ENCODE results near the gene NMD3.
"Not testable (repeated sequence)": the region's sequence is repeated elsewhere in the genome, so short reads cannot be mapped to it uniquely, and the experiment has no call there.

Gene NMD3

GRCh38 chr3:161263057-161263456 is 41.9 kb downstream of the NMD3 start:
- peak overlapping the region in 1 of 2 donors; percentile 13 for H3K27ac Mint-ChIP-seq
- peaks cover 26 to 29% of the 10 kb centered on the region in 2 donors for H3K9me3 Mint-ChIP-seq
- ATAC-seq (no peak), DNase-seq (no peak)
- H3K4me1 Mint-ChIP-seq: peaks cover 21% of the 10 kb centered on the region
- H3K27me3 Mint-ChIP-seq: no peaks in the 10 kb centered on the region
- H3K4me3 Mint-ChIP-seq: no peak overlapping the region

- ATAC-seq (no peak), DNase-seq (no peak)
- Mint-ChIP-seq H3K4me3 (no peak overlapping the region), H3K4me1 (peaks cover 21% of the 10 kb centered on the region), H3K27ac (no peak overlapping the region), H3K27me3 (no peaks in the 10 kb centered on the region), H3K9me3 (peaks cover 25 to 29% of the 10 kb centered on the region in 2 donors)
Observed at GRCh38 chr3:161264852-161265251, 43.7 kb downstream of the NMD3 start.

DNA sequence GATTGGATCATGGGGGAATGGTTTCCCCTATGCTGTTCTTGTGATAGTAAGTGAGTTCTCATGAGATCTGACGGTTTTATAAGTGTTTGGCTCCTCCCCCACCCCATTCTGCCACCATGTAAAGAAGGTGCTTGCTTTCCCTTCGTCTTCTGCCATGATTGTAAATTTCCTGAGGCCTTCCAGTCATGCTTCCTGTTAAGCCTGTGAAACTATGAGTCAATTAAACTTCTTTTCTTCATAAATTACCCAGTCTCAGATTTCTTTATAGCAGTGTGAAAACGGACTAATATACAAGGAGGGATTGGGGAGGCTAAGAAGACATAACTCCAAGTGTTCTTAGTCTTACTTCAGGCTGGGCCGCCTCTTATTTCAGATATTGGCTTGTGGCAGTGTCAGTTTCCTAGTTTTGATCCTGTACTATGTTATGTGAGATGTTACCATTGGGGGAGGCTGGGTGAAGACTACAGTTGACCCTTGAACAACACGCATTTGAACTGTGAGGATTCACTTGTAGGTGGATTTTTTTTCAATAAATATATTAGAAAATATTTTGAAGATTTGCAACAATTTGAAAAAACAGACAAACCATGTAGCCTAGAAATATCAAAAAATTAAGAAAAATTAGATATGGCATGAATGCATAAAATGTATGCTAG is 44.9 kb downstream of the NMD3 start:
- Mint-ChIP-seq H3K4me1 (peaks cover 19% of the 10 kb centered on the region), H3K27me3 (no peaks in the 10 kb centered on the region), H3K9me3 (peaks cover 15 to 22% of the 10 kb centered on the region in 2 donors), H3K27ac (peak overlapping the region in 1 of 2 donors; percentile 44), H3K4me3 (no peak overlapping the region)
- ATAC-seq: no peak
- no peak for DNase-seq

DNA sequence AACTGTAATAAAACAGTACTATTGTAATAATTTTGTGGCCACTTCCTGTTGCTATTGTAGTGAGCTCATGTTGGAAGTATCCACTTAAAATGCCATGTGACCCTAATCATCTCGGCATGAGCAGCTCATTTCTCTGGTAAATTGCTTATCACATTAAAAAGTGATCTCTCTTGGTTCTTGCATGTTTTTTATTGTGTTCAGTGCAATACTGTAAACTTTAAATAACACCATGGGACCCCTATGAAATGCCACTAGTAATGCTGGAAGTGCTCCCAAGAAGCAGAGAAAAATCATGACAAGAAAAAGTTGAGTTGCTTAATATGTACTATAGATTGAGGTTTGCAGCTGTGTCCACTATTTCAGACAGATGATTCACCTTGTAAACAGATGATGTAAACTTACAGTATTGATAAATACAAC is 45.6 kb downstream of the NMD3 start:
- Mint-ChIP-seq H3K4me1 (peaks cover 15% of the 10 kb centered on the region), H3K27ac (no peak overlapping the region), H3K9me3 (peaks cover 10 to 19% of the 10 kb centered on the region in 2 donors), H3K27me3 (no peaks in the 10 kb centered on the region), H3K4me3 (no peak overlapping the region)
- DNase-seq: no peak
- ATAC-seq: no peak

DNA sequence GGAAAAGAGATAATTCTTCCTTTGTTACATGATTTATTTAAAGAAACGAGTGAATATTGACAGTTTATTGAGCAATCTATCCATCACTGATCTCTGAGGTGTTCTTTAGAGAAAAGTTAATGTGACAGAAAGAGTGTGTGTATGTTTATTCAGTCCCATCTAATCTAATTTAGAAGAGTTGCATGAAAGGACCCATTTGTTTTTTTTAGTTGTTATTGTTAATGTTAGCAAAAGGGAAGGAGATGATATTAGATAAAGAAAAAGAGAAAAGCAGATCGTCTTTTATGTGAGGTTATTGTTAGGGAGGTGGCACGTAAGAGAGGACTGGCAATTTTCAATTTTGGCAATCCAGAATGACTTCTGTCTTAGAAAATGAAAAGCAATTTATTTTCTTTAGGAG is 46.5 kb downstream of the NMD3 start:
- Mint-ChIP-seq H3K4me1 (peaks cover 10% of the 10 kb centered on the region), H3K27me3 (no peaks in the 10 kb centered on the region), H3K4me3 (no peak overlapping the region), H3K27ac (no peak overlapping the region), H3K9me3 (peaks cover 10 to 19% of the 10 kb centered on the region in 2 donors)
- no peak for DNase-seq
- no peak for ATAC-seq

GRCh38 chr3:161268601-161269000 is 47.5 kb downstream of the NMD3 start:
- no peak for DNase-seq
- Mint-ChIP-seq H3K27ac (no peak overlapping the region), H3K4me1 (peaks cover 5% of the 10 kb centered on the region), H3K4me3 (no peak overlapping the region), H3K9me3 (peaks cover 8 to 19% of the 10 kb centered on the region in 2 donors), H3K27me3 (no peaks in the 10 kb centered on the region)
- no peak for ATAC-seq

DNA sequence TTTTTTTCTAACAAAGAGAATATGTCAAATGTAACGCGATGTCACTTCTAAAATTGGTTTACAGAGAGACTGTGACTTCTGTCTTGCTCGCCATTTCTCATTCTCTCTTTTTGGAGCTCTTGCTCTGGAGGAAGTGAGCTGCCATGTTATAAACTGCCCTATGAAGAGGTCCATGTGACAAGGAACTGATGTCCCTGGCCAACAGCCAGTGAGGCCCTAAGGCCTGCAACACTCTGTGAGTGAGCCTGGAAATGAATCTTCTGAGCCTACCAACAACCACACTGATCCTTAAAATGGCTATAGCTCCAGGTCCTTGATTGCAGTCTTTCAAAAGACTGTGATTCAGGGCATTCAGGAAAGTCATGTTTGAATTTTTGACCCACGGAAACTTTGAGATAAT is 49.9 kb downstream of the NMD3 start:
- DNase-seq (no peak), ATAC-seq (no peak)
- Mint-ChIP-seq H3K4me1 (peaks cover under 1% of the 10 kb centered on the region), H3K27ac (no peak overlapping the region), H3K4me3 (no peak overlapping the region), H3K27me3 (no peaks in the 10 kb centered on the region), H3K9me3 (peaks cover 0 to under 1% of the 10 kb centered on the region in 2 donors)

GRCh38 chr3:161271646-161272045 is 50.5 kb downstream of the NMD3 start:
- DNase-seq (no peak), ATAC-seq (no peak)
- Mint-ChIP-seq H3K27ac (no peak overlapping the region), H3K9me3 (peaks cover 0 to 5% of the 10 kb centered on the region in 2 donors), H3K4me1 (no peaks in the 10 kb centered on the region), H3K27me3 (no peaks in the 10 kb centered on the region), H3K4me3 (no peak overlapping the region)

- ATAC-seq (no peak), DNase-seq (no peak)
- H3K4me1 Mint-ChIP-seq: no peaks in the 10 kb centered on the region
- no peaks in the 10 kb centered on the region for H3K27me3 Mint-ChIP-seq
- H3K27ac Mint-ChIP-seq: no peak overlapping the region
- H3K4me3 Mint-ChIP-seq: no peak overlapping the region
- H3K9me3 Mint-ChIP-seq: peaks cover under 1 to 13% of the 10 kb centered on the region in 2 donors
Observed at GRCh38 chr3:161272524-161272923, 51.4 kb downstream of the NMD3 start.

DNA sequence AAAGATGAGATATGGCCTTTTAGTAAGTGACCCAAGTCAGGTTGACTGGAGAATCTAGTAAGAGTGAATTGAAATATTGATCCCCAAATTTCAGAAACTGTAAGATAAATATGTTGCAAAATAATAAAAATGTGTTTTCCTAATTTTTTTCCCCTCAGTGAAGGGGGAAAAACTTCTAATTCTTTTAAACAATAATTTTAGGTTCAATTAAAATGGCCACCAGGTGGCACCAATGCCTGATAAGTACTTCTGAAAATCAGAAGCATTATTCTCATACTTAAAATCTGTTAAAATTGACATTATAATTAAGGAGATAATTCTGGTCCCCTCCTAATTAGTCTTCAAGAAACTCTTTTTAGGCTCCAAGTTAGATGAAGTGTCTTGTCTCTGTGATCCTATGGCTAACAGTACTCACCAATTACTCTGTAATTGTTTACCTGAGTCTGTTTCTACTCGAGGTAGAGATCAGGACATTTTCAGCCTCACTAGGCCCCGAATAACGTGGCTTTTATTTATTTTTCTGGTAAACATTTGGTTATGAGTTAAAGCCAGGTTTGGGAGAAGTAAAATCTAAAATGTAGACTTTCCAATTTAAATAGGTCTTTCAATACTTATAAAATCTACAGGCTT is 52.6 kb downstream of the NMD3 start:
- Mint-ChIP-seq H3K4me3 (no peak overlapping the region), H3K4me1 (no peaks in the 10 kb centered on the region), H3K27me3 (no peaks in the 10 kb centered on the region), H3K9me3 (peaks cover 8 to 22% of the 10 kb centered on the region in 2 donors), H3K27ac (no peak overlapping the region)
- ATAC-seq (no peak), DNase-seq (no peak)

DNA sequence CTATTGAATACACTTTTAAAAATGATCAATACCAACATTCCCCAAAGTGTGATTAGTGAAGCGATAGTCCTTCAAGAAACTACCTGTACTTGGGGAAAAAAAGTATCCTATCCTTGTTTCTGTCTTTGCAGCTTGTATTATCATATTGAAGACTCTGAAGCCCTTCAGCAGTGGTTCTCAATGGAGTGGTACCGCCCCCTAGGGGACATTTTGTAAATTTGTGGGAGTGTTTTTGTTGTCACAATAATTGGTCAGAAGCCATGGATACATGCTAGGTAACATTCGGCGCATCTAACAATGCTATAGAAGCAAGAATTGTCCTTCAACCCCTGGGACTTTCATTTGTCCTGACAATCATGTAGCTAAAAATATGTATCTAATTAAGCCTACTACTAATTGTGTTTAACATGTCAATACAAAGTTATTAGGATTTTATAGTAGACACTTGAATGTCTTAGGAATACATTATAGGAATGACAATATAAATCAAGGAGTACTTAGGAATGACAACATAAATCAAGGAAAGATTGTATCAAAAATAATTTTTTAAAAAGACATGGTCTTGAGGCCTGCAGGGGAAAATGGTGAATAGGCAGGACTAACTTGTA is 53.7 kb downstream of the NMD3 start:
- peak; percentile 46 to 55 for DNase-seq
- no peak overlapping the region for H3K4me3 Mint-ChIP-seq
- peaks cover 17 to 32% of the 10 kb centered on the region in 2 donors for H3K9me3 Mint-ChIP-seq
- H3K4me1 Mint-ChIP-seq: no peaks in the 10 kb centered on the region
- ATAC-seq: peak; percentile 65
- no peak overlapping the region for H3K27ac Mint-ChIP-seq
- no peaks in the 10 kb centered on the region for H3K27me3 Mint-ChIP-seq

DNA sequence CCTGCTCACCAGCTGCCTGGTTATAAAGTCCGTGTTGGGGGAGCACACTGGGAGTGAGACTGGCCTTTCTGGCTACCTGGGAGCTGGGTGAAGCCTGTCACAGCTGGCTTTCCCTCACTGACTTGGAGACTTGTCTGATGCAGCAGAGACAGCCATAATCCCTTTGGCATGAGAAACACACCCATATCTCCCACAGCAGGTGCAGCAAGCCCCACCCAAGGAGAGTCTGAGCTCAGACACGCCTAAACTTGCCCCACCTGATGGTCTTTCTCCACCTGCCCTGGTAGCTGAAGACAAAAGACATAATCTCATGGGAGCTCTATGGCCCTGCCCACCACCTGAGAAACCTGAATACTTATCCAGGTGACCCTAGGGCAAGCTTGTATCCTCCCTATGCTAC is 54.8 kb downstream of the NMD3 start:
- peak overlapping the region in 1 of 2 donors; percentile 19 for H3K27ac Mint-ChIP-seq

GRCh38 chr3:161282387-161282786 is 61.3 kb downstream of the NMD3 start:
- not testable (repeated sequence) for DNase-seq, H3K4me3 Mint-ChIP-seq, H3K27ac Mint-ChIP-seq, ATAC-seq, H3K4me1 Mint-ChIP-seq, H3K27me3 Mint-ChIP-seq
- peaks cover 32 to 44% of the 10 kb centered on the region in 2 donors for H3K9me3 Mint-ChIP-seq

More for the DNA sequence above, 54.8 kb downstream of the NMD3 start:
- Mint-ChIP-seq H3K27me3 (no peaks in the 10 kb centered on the region), H3K9me3 (peaks cover 18 to 35% of the 10 kb centered on the region in 2 donors), H3K4me1 (no peaks in the 10 kb centered on the region), H3K4me3 (no peak overlapping the region)
- ATAC-seq (no peak), DNase-seq (no peak)

GRCh38 chr3:161284989-161285388 is 63.9 kb downstream of the NMD3 start:
- DNase-seq: no peak
- no peak for ATAC-seq

DNA sequence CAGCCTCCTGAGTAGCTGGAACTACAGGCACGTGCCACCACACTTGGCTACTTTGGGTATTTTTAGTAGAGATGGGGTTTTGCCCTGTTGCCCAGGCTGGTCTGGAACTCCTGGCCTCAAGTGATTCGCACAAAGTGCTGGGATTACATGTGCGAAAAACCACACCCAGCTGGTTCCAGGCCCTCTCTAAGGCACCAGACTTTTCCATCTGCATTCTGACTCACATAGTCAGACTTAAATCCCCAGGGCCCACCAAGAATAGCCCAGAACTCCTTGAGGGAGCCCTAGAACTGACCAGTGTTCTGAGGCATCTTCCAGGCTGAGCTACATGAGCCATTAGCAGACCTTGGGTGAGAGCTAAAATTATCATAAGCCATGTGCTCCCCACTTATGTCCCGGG is 68.1 kb downstream of the NMD3 start:
- no peak overlapping the region for H3K27ac Mint-ChIP-seq
- DNase-seq (no peak), ATAC-seq (no peak)
- H3K4me1 Mint-ChIP-seq: no peaks in the 10 kb centered on the region
- peaks cover 22% of the 10 kb centered on the region for H3K27me3 Mint-ChIP-seq
- H3K9me3 Mint-ChIP-seq: peaks cover 0 to 6% of the 10 kb centered on the region in 2 donors
- H3K4me3 Mint-ChIP-seq: no peak overlapping the region

More at GRCh38 chr3:161284989-161285388, 63.9 kb downstream of the NMD3 start:
- Mint-ChIP-seq H3K4me3 (no peak overlapping the region), H3K27me3 (peaks cover under 1% of the 10 kb centered on the region), H3K27ac (no peak overlapping the region), H3K4me1 (no peaks in the 10 kb centered on the region), H3K9me3 (peaks cover 13 to 23% of the 10 kb centered on the region in 2 donors)

Measured in stimulated activated naive CD8-positive, alpha-beta T cell treated with anti-CD3 and anti-CD28 coated beads, Interleukin-15, amount 100 ng/mL, for 72 hours (primary cell).